ENCODE results near the gene ZSWIM4. TPM values are rescaled to one million over a fixed set of nuclear protein-coding genes. Genes with fewer than 3 reads are reported as not detected.

Gene ZSWIM4
- total RNA-seq, 4 donors from 2014 or later, result 2.8 to 19.8 (median 4.0) TPM

GRCh38 chr19:13856497-13856896, 61.3 kb downstream of the ZSWIM4 start:
- 66 to 79% methylated on average over 2 of the region's 2 CpGs for WGBS, 2 donors
- H3K9me3 ChIP-seq, result no peaks in the 10 kb centered on the region
- no peak overlapping the region for H3K4me3 ChIP-seq
- DNase-seq (ENCODE audit: low spot score in 2 of 2), result no peak
- peaks cover 0 to 18% (median 12%) of the 10 kb centered on the region in 4 donors for H3K4me1 ChIP-seq
- no peaks in the 10 kb centered on the region for H3K27me3 ChIP-seq
- no peak for TF ChIP-seq CTCF (IDR thresholded peaks at IDR 0.05)
- no peak for TF ChIP-seq POLR2A (IDR thresholded peaks at IDR 0.05)
- no peak for TF ChIP-seq EP300 (IDR thresholded peaks at IDR 0.05)
- H3K36me3 ChIP-seq, result no peaks in the 10 kb centered on the region
- H3K27ac ChIP-seq, result no peak overlapping the region

- Histone ChIP-seq H3K27ac (no peak overlapping the region), H3K9me3 (no peaks in the 10 kb centered on the region), H3K4me1 (peaks cover 0 to 17% (median 10%) of the 10 kb centered on the region in 4 donors), H3K27me3 (no peaks in the 10 kb centered on the region), H3K4me3 (no peak overlapping the region), H3K36me3 (no peaks in the 10 kb centered on the region)
- 94 to 97% methylated on average over 3 of the region's 3 CpGs for WGBS, 2 donors
- TF ChIP-seq CTCF (IDR thresholded peaks at IDR 0.05) (no peak), POLR2A (IDR thresholded peaks at IDR 0.05) (no peak), EP300 (IDR thresholded peaks at IDR 0.05) (no peak)
- no peak for DNase-seq (ENCODE audit: low spot score in 2 of 2)
Measured at GRCh38 chr19:13859361-13859880, 64.2 kb downstream of the ZSWIM4 start.

GRCh38 chr19:13860679-13861391, 65.6 kb downstream of the ZSWIM4 start:
- Histone ChIP-seq H3K4me1 (peaks cover 0 to 29% (median 10%) of the 10 kb centered on the region in 4 donors), H3K4me3 (no peak overlapping the region), H3K27ac (peak overlapping the region; percentile 81 to 94 (median 90)), H3K36me3 (no peaks in the 10 kb centered on the region), H3K27me3 (no peaks in the 10 kb centered on the region), H3K9me3 (no peaks in the 10 kb centered on the region)
- TF ChIP-seq CTCF (IDR thresholded peaks at IDR 0.05) (no peak), POLR2A (IDR thresholded peaks at IDR 0.05) (no peak), EP300 (IDR thresholded peaks at IDR 0.05) (no peak)
- 82% methylated on average over 13 of the region's 13 CpGs for WGBS, 2 donors
- DNase-seq (ENCODE audit: low spot score in 2 of 2), result no peak

GRCh38 chr19:13861392-13861713, 66.1 kb downstream of the ZSWIM4 start:
- 12% methylated on average over 11 of the region's 11 CpGs for WGBS, 2 donors
- Histone ChIP-seq H3K4me3 (peak overlapping the region in 3 of 4 donors; percentile 39 to 52 (median 41)), H3K36me3 (no peaks in the 10 kb centered on the region), H3K27me3 (peaks cover 0 to 1% of the 10 kb centered on the region in 2 donors), H3K27ac (peak overlapping the region; percentile 81 to 94 (median 90)), H3K9me3 (no peaks in the 10 kb centered on the region), H3K4me1 (peaks cover 0 to 34% (median 12%) of the 10 kb centered on the region in 4 donors)
- TF ChIP-seq POLR2A (IDR thresholded peaks at IDR 0.05), result no peak
- no peak for TF ChIP-seq CTCF (IDR thresholded peaks at IDR 0.05)
- TF ChIP-seq EP300 (IDR thresholded peaks at IDR 0.05), result no peak
- DNase-seq (ENCODE audit: low spot score in 2 of 2), result no peak

Data from tibial nerve (tissue), 4 donors.